ENCODE results near the gene GHDC. TPM values are rescaled to one million over a fixed set of nuclear protein-coding genes. Genes with fewer than 3 reads are reported as not detected.

Gene GHDC
- total and polyA plus RNA-seq, 2 of the 13 experiments (the other 11 are each of a cell fraction or from before 2014, with no cell fraction given), result 15.4 to 22.5 TPM

DNA sequence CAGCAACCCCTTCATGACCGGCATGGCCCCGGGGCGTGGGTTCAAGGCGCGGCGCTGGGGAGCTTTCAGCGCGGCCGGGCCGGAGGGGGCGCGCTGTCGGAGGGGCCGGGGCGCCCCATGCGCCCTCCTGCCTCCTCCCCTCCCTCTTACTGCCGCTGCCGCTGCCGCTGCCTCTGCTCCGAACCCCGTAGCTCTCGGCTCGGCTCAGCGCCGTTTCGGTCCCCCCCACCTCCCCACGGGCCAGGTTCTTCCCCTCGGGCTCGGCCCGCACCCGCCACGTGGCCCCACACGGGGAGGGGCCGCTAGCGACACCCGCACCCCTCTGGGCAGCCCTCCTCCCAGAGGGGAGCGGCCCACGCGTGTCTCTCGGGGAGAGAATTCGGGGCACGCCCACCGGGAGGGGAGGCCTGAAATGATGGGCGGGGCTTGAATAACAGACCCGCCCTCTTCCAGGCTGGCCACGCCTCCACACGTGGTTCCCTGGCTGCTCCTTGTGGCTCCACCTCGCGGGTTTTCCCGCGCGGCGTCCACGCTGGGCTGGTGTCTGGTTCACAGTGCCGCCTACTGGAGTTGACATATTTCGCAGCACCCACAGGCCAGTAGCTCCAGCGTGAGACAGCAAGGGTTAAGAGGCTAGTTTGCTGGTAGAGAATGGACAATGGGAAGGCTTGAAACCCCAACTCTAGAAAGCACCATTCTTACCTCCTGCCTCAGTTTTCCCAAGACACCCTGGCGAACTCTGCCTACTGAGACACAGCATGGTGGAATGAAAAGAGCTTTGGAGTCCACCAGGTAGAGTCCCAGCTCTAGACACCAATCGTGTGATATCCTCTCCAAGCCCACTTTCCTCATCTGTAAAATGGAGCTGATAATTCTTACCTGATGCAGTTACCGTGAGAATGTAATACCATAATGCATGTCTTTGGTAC is 13.1 kb downstream of the GHDC start, which contains the start of gene KCNH4 (continued):
- TF ChIP-seq, protein P1, sequence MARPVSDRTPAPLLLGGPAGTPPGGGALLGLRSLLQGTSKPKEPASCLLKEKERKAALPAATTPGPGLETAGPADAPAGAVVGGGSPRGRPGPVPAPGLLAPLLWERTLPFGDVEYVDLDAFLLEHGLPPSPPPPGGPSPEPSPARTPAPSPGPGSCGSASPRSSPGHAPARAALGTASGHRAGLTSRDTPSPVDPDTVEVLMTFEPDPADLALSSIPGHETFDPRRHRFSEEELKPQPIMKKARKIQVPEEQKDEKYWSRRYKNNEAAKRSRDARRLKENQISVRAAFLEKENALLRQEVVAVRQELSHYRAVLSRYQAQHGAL (CRISPR knock-in tag; IDR thresholded peaks at IDR 0.05; ENCODE audit: not compliant biosample characterization), result no peak
- TF ChIP-seq ZC3H13 (CRISPR knock-in tag; IDR thresholded peaks at IDR 0.05) (no peak), ELF4 (CRISPR knock-in tag; IDR thresholded peaks at IDR 0.05; ENCODE audit: borderline replicate concordance) (no peak), ZNF296 (CRISPR knock-in tag; conservative IDR thresholded peaks at IDR 0.05) (no peak), HDAC1 (CRISPR knock-in tag; IDR thresholded peaks at IDR 0.05) (peak; percentile 36; the same call in 1 of the 2 replicates), SIN3B (IDR thresholded peaks at IDR 0.05; ENCODE audit: low read length) (no peak), ZNF33A (CRISPR knock-in tag; IDR thresholded peaks at IDR 0.05; ENCODE audit: borderline replicate concordance) (no peak), ZBTB3 (CRISPR knock-in tag; IDR thresholded peaks at IDR 0.05; ENCODE audit: borderline replicate concordance, low read depth) (no peak), KLF13 (CRISPR knock-in tag; IDR thresholded peaks at IDR 0.05) (no peak), ZNF274 (CRISPR knock-in tag; IDR thresholded peaks at IDR 0.05) (0 out of 2 replicates have a peak, but pooled peaks have one; percentile 43), SSRP1 (CRISPR knock-in tag; IDR thresholded peaks at IDR 0.05) (no peak), ZNF124 (CRISPR knock-in tag; IDR thresholded peaks at IDR 0.05) (no peak), ZNF83 (CRISPR knock-in tag; IDR thresholded peaks at IDR 0.05; ENCODE audit: borderline replicate concordance) (no peak), GATAD2A (CRISPR knock-in tag; IDR thresholded peaks at IDR 0.05) (peak; percentile 39; the same call in 1 of the 2 replicates), ZNF841 (CRISPR knock-in tag; IDR thresholded peaks at IDR 0.05; ENCODE audit: borderline replicate concordance) (no peak), PAF1 (CRISPR knock-in tag; IDR thresholded peaks at IDR 0.05) (no peak)
- TF ChIP-seq, protein P2, sequence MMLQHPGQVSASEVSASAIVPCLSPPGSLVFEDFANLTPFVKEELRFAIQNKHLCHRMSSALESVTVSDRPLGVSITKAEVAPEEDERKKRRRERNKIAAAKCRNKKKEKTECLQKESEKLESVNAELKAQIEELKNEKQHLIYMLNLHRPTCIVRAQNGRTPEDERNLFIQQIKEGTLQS (CRISPR knock-in tag; IDR thresholded peaks at IDR 0.05), result no peak
- TF ChIP-seq, protein P3, sequence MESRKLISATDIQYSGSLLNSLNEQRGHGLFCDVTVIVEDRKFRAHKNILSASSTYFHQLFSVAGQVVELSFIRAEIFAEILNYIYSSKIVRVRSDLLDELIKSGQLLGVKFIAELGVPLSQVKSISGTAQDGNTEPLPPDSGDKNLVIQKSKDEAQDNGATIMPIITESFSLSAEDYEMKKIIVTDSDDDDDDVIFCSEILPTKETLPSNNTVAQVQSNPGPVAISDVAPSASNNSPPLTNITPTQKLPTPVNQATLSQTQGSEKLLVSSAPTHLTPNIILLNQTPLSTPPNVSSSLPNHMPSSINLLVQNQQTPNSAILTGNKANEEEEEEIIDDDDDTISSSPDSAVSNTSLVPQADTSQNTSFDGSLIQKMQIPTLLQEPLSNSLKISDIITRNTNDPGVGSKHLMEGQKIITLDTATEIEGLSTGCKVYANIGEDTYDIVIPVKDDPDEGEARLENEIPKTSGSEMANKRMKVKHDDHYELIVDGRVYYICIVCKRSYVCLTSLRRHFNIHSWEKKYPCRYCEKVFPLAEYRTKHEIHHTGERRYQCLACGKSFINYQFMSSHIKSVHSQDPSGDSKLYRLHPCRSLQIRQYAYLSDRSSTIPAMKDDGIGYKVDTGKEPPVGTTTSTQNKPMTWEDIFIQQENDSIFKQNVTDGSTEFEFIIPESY (CRISPR knock-in tag; IDR thresholded peaks at IDR 0.05), result 0 out of 2 replicates have a peak, but pooled peaks have one; percentile 30
- TF ChIP-seq, protein P4, sequence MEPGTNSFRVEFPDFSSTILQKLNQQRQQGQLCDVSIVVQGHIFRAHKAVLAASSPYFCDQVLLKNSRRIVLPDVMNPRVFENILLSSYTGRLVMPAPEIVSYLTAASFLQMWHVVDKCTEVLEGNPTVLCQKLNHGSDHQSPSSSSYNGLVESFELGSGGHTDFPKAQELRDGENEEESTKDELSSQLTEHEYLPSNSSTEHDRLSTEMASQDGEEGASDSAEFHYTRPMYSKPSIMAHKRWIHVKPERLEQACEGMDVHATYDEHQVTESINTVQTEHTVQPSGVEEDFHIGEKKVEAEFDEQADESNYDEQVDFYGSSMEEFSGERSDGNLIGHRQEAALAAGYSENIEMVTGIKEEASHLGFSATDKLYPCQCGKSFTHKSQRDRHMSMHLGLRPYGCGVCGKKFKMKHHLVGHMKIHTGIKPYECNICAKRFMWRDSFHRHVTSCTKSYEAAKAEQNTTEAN (CRISPR knock-in tag; conservative IDR thresholded peaks at IDR 0.05), result no peak
- TF ChIP-seq, protein P5, sequence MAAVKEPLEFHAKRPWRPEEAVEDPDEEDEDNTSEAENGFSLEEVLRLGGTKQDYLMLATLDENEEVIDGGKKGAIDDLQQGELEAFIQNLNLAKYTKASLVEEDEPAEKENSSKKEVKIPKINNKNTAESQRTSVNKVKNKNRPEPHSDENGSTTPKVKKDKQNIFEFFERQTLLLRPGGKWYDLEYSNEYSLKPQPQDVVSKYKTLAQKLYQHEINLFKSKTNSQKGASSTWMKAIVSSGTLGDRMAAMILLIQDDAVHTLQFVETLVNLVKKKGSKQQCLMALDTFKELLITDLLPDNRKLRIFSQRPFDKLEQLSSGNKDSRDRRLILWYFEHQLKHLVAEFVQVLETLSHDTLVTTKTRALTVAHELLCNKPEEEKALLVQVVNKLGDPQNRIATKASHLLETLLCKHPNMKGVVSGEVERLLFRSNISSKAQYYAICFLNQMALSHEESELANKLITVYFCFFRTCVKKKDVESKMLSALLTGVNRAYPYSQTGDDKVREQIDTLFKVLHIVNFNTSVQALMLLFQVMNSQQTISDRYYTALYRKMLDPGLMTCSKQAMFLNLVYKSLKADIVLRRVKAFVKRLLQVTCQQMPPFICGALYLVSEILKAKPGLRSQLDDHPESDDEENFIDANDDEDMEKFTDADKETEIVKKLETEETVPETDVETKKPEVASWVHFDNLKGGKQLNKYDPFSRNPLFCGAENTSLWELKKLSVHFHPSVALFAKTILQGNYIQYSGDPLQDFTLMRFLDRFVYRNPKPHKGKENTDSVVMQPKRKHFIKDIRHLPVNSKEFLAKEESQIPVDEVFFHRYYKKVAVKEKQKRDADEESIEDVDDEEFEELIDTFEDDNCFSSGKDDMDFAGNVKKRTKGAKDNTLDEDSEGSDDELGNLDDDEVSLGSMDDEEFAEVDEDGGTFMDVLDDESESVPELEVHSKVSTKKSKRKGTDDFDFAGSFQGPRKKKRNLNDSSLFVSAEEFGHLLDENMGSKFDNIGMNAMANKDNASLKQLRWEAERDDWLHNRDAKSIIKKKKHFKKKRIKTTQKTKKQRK (IDR thresholded peaks at IDR 0.05; ENCODE audit: low read length), result no peak
- TF ChIP-seq, protein P6, sequence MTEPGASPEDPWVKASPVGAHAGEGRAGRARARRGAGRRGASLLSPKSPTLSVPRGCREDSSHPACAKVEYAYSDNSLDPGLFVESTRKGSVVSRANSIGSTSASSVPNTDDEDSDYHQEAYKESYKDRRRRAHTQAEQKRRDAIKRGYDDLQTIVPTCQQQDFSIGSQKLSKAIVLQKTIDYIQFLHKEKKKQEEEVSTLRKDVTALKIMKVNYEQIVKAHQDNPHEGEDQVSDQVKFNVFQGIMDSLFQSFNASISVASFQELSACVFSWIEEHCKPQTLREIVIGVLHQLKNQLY (CRISPR knock-in tag; IDR thresholded peaks at IDR 0.05), result no peak
